NCI-H187 treated with DMSO at 0.1 percent for 48 hours (cell line): ENCODE data around the gene CMTR2.

Source experiments
- DNase-seq: peaks from one replicate; lab custom pipeline; 2025; lab: John Stamatoyannopoulos, UW

CMTR2 gene

GRCh38 chr16:71276589-71277334, 12.4 kb downstream of the CMTR2 start:
- DNase-seq: no peak

GRCh38 chr16:71273384-71273783, 15.8 kb downstream of the CMTR2 start:
- no peak for DNase-seq

GRCh38 chr16:71264299-71264698, 24.9 kb downstream of the CMTR2 start:
- DNase-seq: no peak

- DNase-seq: no peak
These were observed 25.6 kb downstream of the CMTR2 start for GRCh38 chr16:71263582-71263981.

GRCh38 chr16:71262391-71262790, 26.8 kb downstream of the CMTR2 start:
- no peak for DNase-seq

GRCh38 chr16:71260995-71261394, 28.2 kb downstream of the CMTR2 start:
- no peak for DNase-seq

GRCh38 chr16:71259086-71259485, 30.1 kb downstream of the CMTR2 start:
- DNase-seq: no peak

GRCh38 chr16:71258372-71258771, 30.8 kb downstream of the CMTR2 start:
- DNase-seq: no peak

- DNase-seq: no peak
These were observed 31.4 kb downstream of the CMTR2 start for GRCh38 chr16:71257768-71258167.

GRCh38 chr16:71255721-71256120, 33.5 kb downstream of the CMTR2 start:
- DNase-seq: no peak

GRCh38 chr16:71254832-71255525, 34.2 kb downstream of the CMTR2 start:
- DNase-seq: no peak

- DNase-seq: no peak
These were observed 38.6 kb downstream of the CMTR2 start for GRCh38 chr16:71250461-71251235.

GRCh38 chr16:71249399-71249798, 39.8 kb downstream of the CMTR2 start:
- no peak for DNase-seq

- DNase-seq: no peak
These were observed 41.7 kb downstream of the CMTR2 start for GRCh38 chr16:71247478-71247877.

GRCh38 chr16:71246309-71246708, 42.9 kb downstream of the CMTR2 start:
- no peak for DNase-seq

- no peak for DNase-seq
These were observed 44.7 kb downstream of the CMTR2 start for GRCh38 chr16:71244521-71244920.

GRCh38 chr16:71242601-71243000, 46.6 kb downstream of the CMTR2 start:
- no peak for DNase-seq

GRCh38 chr16:71242036-71242435, 47.2 kb downstream of the CMTR2 start:
- no peak for DNase-seq
